Measurements from ENCODE around the gene STARD9.

The STARD9 gene

DNA sequence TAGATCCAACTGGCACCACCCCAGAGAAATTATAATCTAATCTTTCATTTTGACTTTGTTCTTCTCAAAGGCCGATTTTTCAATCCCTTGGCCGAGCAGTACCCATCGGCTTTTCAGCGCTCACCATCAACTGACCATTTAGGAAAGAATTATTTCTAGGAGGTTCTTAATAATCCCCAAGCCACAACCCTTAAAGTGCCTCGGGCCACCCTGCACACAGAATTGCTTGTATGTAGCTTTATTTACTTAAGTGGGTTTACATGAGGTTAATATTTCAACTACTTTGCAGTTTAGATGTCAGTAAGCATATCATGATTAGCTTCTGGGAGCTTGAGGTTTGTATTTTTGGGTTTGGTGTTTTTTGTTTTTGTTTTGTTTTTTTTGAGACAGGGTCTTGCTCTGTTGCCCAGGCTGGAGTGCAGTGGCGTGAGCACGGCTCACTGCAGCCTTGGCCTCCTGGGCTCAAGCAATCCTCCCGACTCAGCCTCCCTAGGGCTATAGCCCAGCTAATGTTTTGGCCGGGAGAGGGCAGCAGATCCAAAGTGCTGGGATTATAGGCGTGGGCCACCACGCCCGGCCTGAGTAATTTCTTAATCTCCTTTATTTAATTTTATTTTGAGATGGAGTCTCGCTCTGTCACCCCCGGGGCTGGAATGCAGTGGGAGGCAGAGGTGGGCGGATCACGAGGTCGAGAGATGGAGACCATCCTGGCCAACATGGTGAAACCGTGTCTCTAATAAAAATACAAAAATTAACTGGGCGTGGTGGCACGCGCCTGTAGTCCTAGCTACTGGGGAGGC lies 162.3 kb downstream of the STARD9 start:
- peaks cover 37% of the 10 kb centered on the region for H3K79me1 ChIP-seq (replicated peaks; ENCODE audit: low read length, poor library complexity, severe bottlenecking)
- H4K91ac ChIP-seq (ENCODE audit: low read length): no peak overlapping the region
- peak overlapping the region; percentile 49 for H4K8ac ChIP-seq (ENCODE audit: low read length)
- no peak overlapping the region for H3K18ac ChIP-seq (ENCODE audit: low read depth in 1 of 2, low read length in 2 of 2)
- H2AFZ ChIP-seq (ENCODE audit: low read depth, low read length): no peak overlapping the region
- no peak overlapping the region for H2BK120ac ChIP-seq (ENCODE audit: low read depth, low read length)
- H3K36me3 ChIP-seq (ENCODE audit: control insufficient read depth in 1 of 2, insufficient read depth in 2 of 2, low read depth in 1 of 2, low read length in 2 of 2): peaks cover 25 to 28% of the 10 kb centered on the region in 2 experiments
- H3K4me1 ChIP-seq (ENCODE audit: control insufficient read depth, insufficient read depth, low read depth, low read length): peaks cover 12% of the 10 kb centered on the region
- peak overlapping the region; percentile 97 for H3K4me2 ChIP-seq (ENCODE audit: low read length, poor library complexity, severe bottlenecking)
- H2BK12ac ChIP-seq (ENCODE audit: low read length in 2 of 2): no peak overlapping the region
- no peak for DNase-seq
- H3K27ac ChIP-seq (ENCODE audit: low read length, poor library complexity, severe bottlenecking): peak overlapping the region; percentile 90
- H3K23ac ChIP-seq (ENCODE audit: low read length in 2 of 2): no peak overlapping the region
- H2AK5ac ChIP-seq (ENCODE audit: low read length, severe bottlenecking): peak overlapping the region; percentile 10
- no peak overlapping the region for H2BK15ac ChIP-seq (ENCODE audit: low read depth, poor library complexity, severe bottlenecking)
- H3K9me3 ChIP-seq (ENCODE audit: control insufficient read depth, low read length): no peaks in the 10 kb centered on the region
- peak overlapping the region; percentile 96 for H3K9ac ChIP-seq (ENCODE audit: low read length)
- H2BK5ac ChIP-seq (ENCODE audit: low read depth, low read length, poor library complexity, severe bottlenecking): peak overlapping the region; percentile 69
- no peaks in the 10 kb centered on the region for H3K27me3 ChIP-seq (ENCODE audit: control insufficient read depth in 1 of 2, insufficient read depth in 1 of 2, low read length in 2 of 2)
- H3K4me3 ChIP-seq (ENCODE audit: insufficient read depth in 1 of 2, low read depth in 1 of 2, low read length in 2 of 2): peak overlapping the region in 1 of 2 experiments; percentile 85
- WGBS: 95% methylated on average over 13 of the region's 21 CpGs
- H3K14ac ChIP-seq (ENCODE audit: low read length in 2 of 2): no peak overlapping the region
- no peak overlapping the region for H3K4ac ChIP-seq (ENCODE audit: low read depth in 1 of 2, low read length in 2 of 2)

DNA sequence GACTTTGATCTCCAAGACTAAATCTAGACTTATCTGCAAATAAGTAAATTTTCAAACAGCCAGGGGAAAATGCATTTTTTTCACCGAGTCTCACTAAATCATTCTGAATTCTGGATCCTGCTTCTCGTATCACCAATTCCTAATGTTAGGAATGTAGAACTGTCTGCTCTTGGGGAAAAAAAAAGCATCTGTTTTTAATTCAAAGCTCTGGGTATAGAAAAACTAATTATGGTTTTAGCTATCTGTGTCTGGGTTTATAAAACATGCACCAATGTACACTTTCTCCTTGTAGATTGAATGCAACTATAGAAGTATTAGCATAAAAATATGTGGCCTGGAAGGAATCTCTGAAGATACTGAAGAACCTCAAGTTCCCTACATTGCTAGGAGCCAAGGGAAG lies 166.3 kb downstream of the STARD9 start:
- no peaks in the 10 kb centered on the region for H3K27me3 ChIP-seq (ENCODE audit: control insufficient read depth in 1 of 2, insufficient read depth in 1 of 2, low read length in 2 of 2)
- H3K18ac ChIP-seq (ENCODE audit: low read depth in 1 of 2, low read length in 2 of 2): no peak overlapping the region
- peaks cover 4% of the 10 kb centered on the region for H3K4me1 ChIP-seq (ENCODE audit: control insufficient read depth, insufficient read depth, low read depth, low read length)
- H3K9ac ChIP-seq (ENCODE audit: low read length): no peak overlapping the region
- no peak overlapping the region for H3K4me3 ChIP-seq (ENCODE audit: insufficient read depth in 1 of 2, low read depth in 1 of 2, low read length in 2 of 2)
- no peaks in the 10 kb centered on the region for H3K9me3 ChIP-seq (ENCODE audit: control insufficient read depth, low read length)
- no peak overlapping the region for H2BK5ac ChIP-seq (ENCODE audit: low read depth, low read length, poor library complexity, severe bottlenecking)
- H4K91ac ChIP-seq (ENCODE audit: low read length): no peak overlapping the region
- H2AFZ ChIP-seq (ENCODE audit: low read depth, low read length): no peak overlapping the region
- H2BK12ac ChIP-seq (ENCODE audit: low read length in 2 of 2): no peak overlapping the region
- peaks cover 5 to 13% of the 10 kb centered on the region in 2 experiments for H3K36me3 ChIP-seq (ENCODE audit: control insufficient read depth in 1 of 2, insufficient read depth in 2 of 2, low read depth in 1 of 2, low read length in 2 of 2)
- no peak overlapping the region for H3K4me2 ChIP-seq (ENCODE audit: low read length, poor library complexity, severe bottlenecking)
- no peak overlapping the region for H3K23ac ChIP-seq (ENCODE audit: low read length in 2 of 2)
- H3K14ac ChIP-seq (ENCODE audit: low read length in 2 of 2): no peak overlapping the region
- no peak for DNase-seq
- no peak overlapping the region for H2BK15ac ChIP-seq (ENCODE audit: low read depth, poor library complexity, severe bottlenecking)
- H2BK120ac ChIP-seq (ENCODE audit: low read depth, low read length): no peak overlapping the region
- WGBS: 100% methylated on average over 2 of the region's 2 CpGs
- H4K8ac ChIP-seq (ENCODE audit: low read length): no peak overlapping the region
- peaks cover 11% of the 10 kb centered on the region for H3K79me1 ChIP-seq (replicated peaks; ENCODE audit: low read length, poor library complexity, severe bottlenecking)
- no peak overlapping the region for H2AK5ac ChIP-seq (ENCODE audit: low read length, severe bottlenecking)
- H3K27ac ChIP-seq (ENCODE audit: low read length, poor library complexity, severe bottlenecking): no peak overlapping the region
- no peak overlapping the region for H3K4ac ChIP-seq (ENCODE audit: low read depth in 1 of 2, low read length in 2 of 2)

DNA sequence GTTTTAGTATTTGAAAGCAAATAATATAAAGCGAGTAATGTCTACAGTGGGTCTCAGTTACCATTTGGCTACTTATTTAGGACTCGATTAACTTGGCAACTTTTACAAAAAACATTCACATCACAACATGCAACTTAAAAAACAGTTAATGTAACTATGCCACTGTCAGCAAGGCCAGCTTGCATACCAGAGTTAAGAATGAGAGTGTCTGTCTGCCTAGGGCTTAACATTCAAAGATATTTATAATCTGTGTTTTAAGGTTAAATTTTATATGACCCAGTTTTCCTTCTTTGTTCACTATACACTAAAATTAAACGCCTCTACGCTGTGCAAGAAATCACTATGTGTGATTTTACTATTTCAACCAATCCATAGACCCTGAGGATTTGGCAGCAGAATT lies 166.7 kb downstream of the STARD9 start:
- Histone ChIP-seq H3K9ac (ENCODE audit: low read length) (no peak overlapping the region), H3K4me2 (ENCODE audit: low read length, poor library complexity, severe bottlenecking) (no peak overlapping the region), H3K4me1 (ENCODE audit: control insufficient read depth, insufficient read depth, low read depth, low read length) (peaks cover 4% of the 10 kb centered on the region), H3K4ac (ENCODE audit: low read depth in 1 of 2, low read length in 2 of 2) (no peak overlapping the region), H3K27ac (ENCODE audit: low read length, poor library complexity, severe bottlenecking) (no peak overlapping the region), H3K4me3 (ENCODE audit: insufficient read depth in 1 of 2, low read depth in 1 of 2, low read length in 2 of 2) (no peak overlapping the region), H2BK15ac (ENCODE audit: low read depth, poor library complexity, severe bottlenecking) (no peak overlapping the region), H2BK120ac (ENCODE audit: low read depth, low read length) (no peak overlapping the region), H3K79me1 (replicated peaks; ENCODE audit: low read length, poor library complexity, severe bottlenecking) (peaks cover 11% of the 10 kb centered on the region), H3K27me3 (ENCODE audit: control insufficient read depth in 1 of 2, insufficient read depth in 1 of 2, low read length in 2 of 2) (no peaks in the 10 kb centered on the region), H3K9me3 (ENCODE audit: control insufficient read depth, low read length) (no peaks in the 10 kb centered on the region), H3K14ac (ENCODE audit: low read length in 2 of 2) (no peak overlapping the region), H2AFZ (ENCODE audit: low read depth, low read length) (no peak overlapping the region), H3K18ac (ENCODE audit: low read depth in 1 of 2, low read length in 2 of 2) (no peak overlapping the region), H2AK5ac (ENCODE audit: low read length, severe bottlenecking) (no peak overlapping the region), H3K36me3 (ENCODE audit: control insufficient read depth in 1 of 2, insufficient read depth in 2 of 2, low read depth in 1 of 2, low read length in 2 of 2) (peaks cover 9 to 13% of the 10 kb centered on the region in 2 experiments), H4K91ac (ENCODE audit: low read length) (no peak overlapping the region), H2BK5ac (ENCODE audit: low read depth, low read length, poor library complexity, severe bottlenecking) (no peak overlapping the region), H3K23ac (ENCODE audit: low read length in 2 of 2) (no peak overlapping the region), H4K8ac (ENCODE audit: low read length) (no peak overlapping the region), H2BK12ac (ENCODE audit: low read length in 2 of 2) (no peak overlapping the region)
- 93% methylated on average over 4 of the region's 4 CpGs for WGBS
- no peak for DNase-seq

DNA sequence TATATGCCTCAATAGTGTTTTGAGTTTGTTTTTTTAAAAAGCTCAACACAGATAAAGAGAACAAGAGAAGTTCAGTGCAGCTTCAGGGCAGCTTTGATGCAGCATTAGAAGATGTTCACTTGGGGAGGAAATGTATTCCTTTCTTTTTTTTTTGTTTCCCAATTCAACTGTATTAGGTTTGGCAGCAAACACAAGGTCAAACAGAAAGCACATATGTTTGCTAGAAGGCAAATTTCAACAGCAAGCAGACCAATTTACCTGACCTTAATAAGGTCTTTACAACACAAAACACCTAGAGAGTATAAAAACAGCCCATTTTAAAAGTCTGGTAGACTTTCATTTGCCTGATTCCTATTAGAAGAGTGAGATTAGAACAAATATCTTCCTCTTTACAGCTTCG lies 168.8 kb downstream of the STARD9 start:
- no peak overlapping the region for H3K18ac ChIP-seq (ENCODE audit: low read depth in 1 of 2, low read length in 2 of 2)
- no peak overlapping the region for H2BK12ac ChIP-seq (ENCODE audit: low read length in 2 of 2)
- H3K79me1 ChIP-seq (replicated peaks; ENCODE audit: low read length, poor library complexity, severe bottlenecking): peaks cover 14% of the 10 kb centered on the region
- no peak overlapping the region for H2BK5ac ChIP-seq (ENCODE audit: low read depth, low read length, poor library complexity, severe bottlenecking)
- H2AFZ ChIP-seq (ENCODE audit: low read depth, low read length): no peak overlapping the region
- H3K27ac ChIP-seq (ENCODE audit: low read length, poor library complexity, severe bottlenecking): no peak overlapping the region
- H3K4me2 ChIP-seq (ENCODE audit: low read length, poor library complexity, severe bottlenecking): no peak overlapping the region
- no peak overlapping the region for H3K9ac ChIP-seq (ENCODE audit: low read length)
- no peak overlapping the region for H3K23ac ChIP-seq (ENCODE audit: low read length in 2 of 2)
- no peak overlapping the region for H2AK5ac ChIP-seq (ENCODE audit: low read length, severe bottlenecking)
- H3K9me3 ChIP-seq (ENCODE audit: control insufficient read depth, low read length): no peaks in the 10 kb centered on the region
- H2BK15ac ChIP-seq (ENCODE audit: low read depth, poor library complexity, severe bottlenecking): no peak overlapping the region
- H3K14ac ChIP-seq (ENCODE audit: low read length in 2 of 2): no peak overlapping the region
- no peaks in the 10 kb centered on the region for H3K27me3 ChIP-seq (ENCODE audit: control insufficient read depth in 1 of 2, insufficient read depth in 1 of 2, low read length in 2 of 2)
- no peaks in the 10 kb centered on the region for H3K4me1 ChIP-seq (ENCODE audit: control insufficient read depth, insufficient read depth, low read depth, low read length)
- DNase-seq: no peak
- no peak overlapping the region for H4K91ac ChIP-seq (ENCODE audit: low read length)
- no peak overlapping the region for H4K8ac ChIP-seq (ENCODE audit: low read length)
- peaks cover 9 to 13% of the 10 kb centered on the region in 2 experiments for H3K36me3 ChIP-seq (ENCODE audit: control insufficient read depth in 1 of 2, insufficient read depth in 2 of 2, low read depth in 1 of 2, low read length in 2 of 2)
- WGBS: no CpG with 5 or more reads among the region's 1 CpG
- H3K4me3 ChIP-seq (ENCODE audit: insufficient read depth in 1 of 2, low read depth in 1 of 2, low read length in 2 of 2): no peak overlapping the region
- H2BK120ac ChIP-seq (ENCODE audit: low read depth, low read length): no peak overlapping the region
- no peak overlapping the region for H3K4ac ChIP-seq (ENCODE audit: low read depth in 1 of 2, low read length in 2 of 2)
